Transverse colon (tissue), 4 donors: ENCODE data around the gene SNX1. TPM values are rescaled to one million over a fixed set of nuclear protein-coding genes. Genes with fewer than 3 reads are reported as not detected.
"Not testable (repeated sequence)": the region's sequence is repeated elsewhere in the genome, so short reads cannot be mapped to it uniquely, and the experiment has no call there.

Source experiments
- DNase-seq: peaks from one replicate; pipeline ENCODE4 v3.0.0-alpha.2; 2019
- H3K27ac ChIP-seq, 4 donors: fragments of 200-600 bp; sonication (generic); 2 replicates each; pipeline ENCODE4 v1.5.1; 2016 to 2018; ENCODE audit warnings: inconsistent platforms in 4 of 4
- H3K27me3 ChIP-seq: fragments of 200-600 bp; sonication (generic); 2 replicates; pipeline ENCODE4 v1.5.1; 2017; ENCODE audit warnings: inconsistent platforms
- H3K36me3 ChIP-seq, 4 donors: fragments of 200-600 bp; sonication (generic); 2 replicates each; pipeline ENCODE4 v1.5.1; 2017 to 2019; ENCODE audit warnings: inconsistent platforms in 4 of 4
- H3K4me1 ChIP-seq, 4 donors: fragments of 200-600 bp; sonication (generic); 2 replicates each; pipeline ENCODE4 v1.5.1; 2017 to 2020; ENCODE audit warnings: inconsistent platforms in 4 of 4
- H3K4me3 ChIP-seq, 4 donors: fragments of 200-600 bp; sonication (generic); 1 replicate in 1 of 4; 2 replicates in 3 of 4; pipeline versions ENCODE4 v1.5.1 to v1.6.1; 2017 to 2019; ENCODE audit warnings: inconsistent platforms in 4 of 4
- H3K9me3 ChIP-seq, 2 donors: fragments of 200-600 bp; sonication (generic); 2 replicates each; pipeline ENCODE4 v1.5.1; 2017 to 2019; ENCODE audit warnings: inconsistent platforms in 2 of 2
- CTCF ChIP-seq, 5 experiments: fragments of 200-600 bp in 3 of 5; fragments of 450-650 bp in 2 of 5; sonication (generic) in 3 of 5; IDR thresholded peaks; 1 replicate in 2 of 5; 2 replicates in 3 of 5; pipeline ENCODE4 v1.5.1; 2016 to 2017; ENCODE audit warnings: antibody characterized with exemption in 5 of 5, inconsistent platforms in 3 of 5, mild to moderate bottlenecking in 2 of 5, moderate library complexity in 1 of 5
- EP300 ChIP-seq: sonication (generic); formaldehyde crosslinking; IDR thresholded peaks from one replicate; pipeline ENCODE4 v1.6.1; 2017; ENCODE audit warnings: antibody characterized with exemption, low read depth
- POLR2A ChIP-seq: fragments of 450-650 bp; IDR thresholded peaks from one replicate; pipeline ENCODE4 v1.6.1; 2016; ENCODE audit warnings: antibody characterized with exemption, mild to moderate bottlenecking, moderate library complexity
- POLR2AphosphoS5 ChIP-seq, 3 donors: sonication (generic); formaldehyde crosslinking; IDR thresholded peaks; one replicate each; pipeline ENCODE4 v1.6.1; 2016; ENCODE audit warnings: antibody characterized with exemption in 3 of 3
- WGBS, 2 donors: methylation state at CpG; one replicate each; pipeline ENCODE4 v1.1.5; 2018; ENCODE audit warnings: low coverage in 1 of 2; 5-methylcytosine and 5-hydroxymethylcytosine counted together
- in situ Hi-C, 4 donors: fragments of 200-750 bp; cut with MboI; loops; one replicate each; pipeline versions ENCODE4 v1.15.0 to v1.15.1; 2017; ENCODE audit warnings: low sequenced_read_pairs in 3 of 4, low pct_ligation_motif_present in 1 of 4, low pct_unique_long_range_greater_than_20kb in 1 of 4
- intact Hi-C: fragments of 100-400 bp; cut with DNase I; formaldehyde crosslinking; loops from one replicate; pipeline ENCODE4 v1.15.1; 2023; ENCODE audit warnings: low total_unique reads
- total RNA-seq, 4 donors: library from RNA; depleted of rRNA; stranded (reverse); fragments of >200 nt; gene quantifications; one replicate each; pipeline ENCODE4 v1.1.0, GENCODE V29; 2016

Gene SNX1
- total RNA-seq, 4 donors from 2014 or later: 42.4 to 91.0 (median 65.4) TPM

GRCh38 chr15:64050281-64051092, 45.3 kb upstream of the SNX1 start:
- no peak for DNase-seq
- H3K9me3 ChIP-seq: no peaks in the 10 kb centered on the region
- H3K27me3 ChIP-seq: no peaks in the 10 kb centered on the region
- intact Hi-C loops (no loop called here), in situ Hi-C loops (loop anchor here (25.0 kb wide), 4 partner anchors 113 to 588 kb away; no protein-coding TSS in a partner anchor)
- no peaks in the 10 kb centered on the region for H3K36me3 ChIP-seq
- H3K4me3 ChIP-seq: no peak overlapping the region
- 63 to 77% methylated on average over 4 to 8 of the region's 8 CpGs for WGBS, 2 donors
- H3K27ac ChIP-seq: no peak overlapping the region
- peaks cover 7 to 19% (median 14%) of the 10 kb centered on the region in 4 donors for H3K4me1 ChIP-seq
- TF ChIP-seq CTCF (IDR thresholded peaks at IDR 0.05) (no peak), EP300 (no peak)

GRCh38 chr15:64051093-64051402, 44.7 kb upstream of the SNX1 start:
- Histone ChIP-seq H3K4me3 (no peak overlapping the region), H3K27me3 (no peaks in the 10 kb centered on the region), H3K27ac (no peak overlapping the region), H3K36me3 (no peaks in the 10 kb centered on the region), H3K9me3 (no peaks in the 10 kb centered on the region), H3K4me1 (peaks cover 7 to 16% (median 9%) of the 10 kb centered on the region in 4 donors)
- TF ChIP-seq POLR2AphosphoS5 (IDR thresholded peaks at IDR 0.05) (no peak), POLR2A (no peak), CTCF (IDR thresholded peaks at IDR 0.05) (no peak), EP300 (no peak)
- no peak for DNase-seq
- 84% methylated on average over 2 of the region's 2 CpGs; no CpG with 5 or more reads in 1 of the 2 donors for WGBS, 2 donors
- intact Hi-C loops (no loop called here), in situ Hi-C loops (loop anchor here (25.0 kb wide), 4 partner anchors 114 to 589 kb away; no protein-coding TSS in a partner anchor)

- in situ Hi-C loops: loop anchor here (25.0 kb wide), 4 partner anchors 114 to 589 kb away; no protein-coding TSS in a partner anchor
- WGBS, 2 donors: 78 to 92% methylated on average over 2 to 6 of the region's 6 CpGs
- Histone ChIP-seq H3K9me3 (no peaks in the 10 kb centered on the region), H3K36me3 (no peaks in the 10 kb centered on the region), H3K4me3 (no peak overlapping the region), H3K27me3 (no peaks in the 10 kb centered on the region), H3K27ac (no peak overlapping the region), H3K4me1 (peaks cover 5 to 14% (median 7%) of the 10 kb centered on the region in 4 donors)
- intact Hi-C loops: no loop called here
- DNase-seq: no peak
- no peak for TF ChIP-seq EP300
- TF ChIP-seq POLR2A: no peak
- no peak for TF ChIP-seq CTCF (IDR thresholded peaks at IDR 0.05)
- no peak for TF ChIP-seq POLR2AphosphoS5 (IDR thresholded peaks at IDR 0.05)
Measured at GRCh38 chr15:64051407-64052259, 44.1 kb upstream of the SNX1 start.

GRCh38 chr15:64052925-64053491, 42.8 kb upstream of the SNX1 start:
- intact Hi-C loops: no loop called here
- H3K27me3 ChIP-seq: no peaks in the 10 kb centered on the region
- H3K9me3 ChIP-seq: no peaks in the 10 kb centered on the region
- H3K27ac ChIP-seq: no peak overlapping the region
- no peak for TF ChIP-seq POLR2AphosphoS5 (IDR thresholded peaks at IDR 0.05)
- TF ChIP-seq CTCF (IDR thresholded peaks at IDR 0.05): no peak
- TF ChIP-seq POLR2A: no peak
- no peak for TF ChIP-seq EP300
- no peak for DNase-seq
- H3K4me3 ChIP-seq: no peak overlapping the region
- peaks cover 0 to 9% (median 2%) of the 10 kb centered on the region in 4 donors for H3K4me1 ChIP-seq
- WGBS, 2 donors: 91 to 100% methylated on average over 1 to 5 of the region's 5 CpGs
- in situ Hi-C loops: loop anchor here (25.0 kb wide), 4 partner anchors 116 to 591 kb away; no protein-coding TSS in a partner anchor
- H3K36me3 ChIP-seq: no peaks in the 10 kb centered on the region

GRCh38 chr15:64053674-64054073, 42.1 kb upstream of the SNX1 start:
- H3K4me1 ChIP-seq, H3K27me3 ChIP-seq, H3K9me3 ChIP-seq, DNase-seq, H3K4me3 ChIP-seq, H3K36me3 ChIP-seq, intact Hi-C loops, H3K27ac ChIP-seq: not testable (repeated sequence)
- in situ Hi-C loops: loop anchor here (25.0 kb wide), 4 partner anchors 116 to 591 kb away; no protein-coding TSS in a partner anchor
- 85 to 88% methylated on average over 10 to 12 of the region's 12 CpGs for WGBS, 2 donors
